Dermis blood vessel endothelial cell (primary cell): ENCODE measurements around the gene BIRC5. TPM values are rescaled to one million over a fixed set of nuclear protein-coding genes. Genes with fewer than 3 reads are reported as not detected.
A peak's percentile ranks its signal among the peaks of the same experiment; 100 is the strongest.
"Not testable (repeated sequence)": the region's sequence is repeated elsewhere in the genome, so short reads cannot be mapped to it uniquely, and the experiment has no call there.

Experiments
- DNase-seq: peaks from one replicate; pipeline ENCODE4 v3.0.0; 2010
- total RNA-seq: library from RNA; depleted of rRNA; stranded (reverse); fragments of >200 nt; gene quantifications from 2 replicates; pipeline ENCODE4 v1.2.3, GENCODE V29; 2014

Gene BIRC5
- total RNA-seq, 1 donor from 2014 or later: 23.5 TPM

DNA sequence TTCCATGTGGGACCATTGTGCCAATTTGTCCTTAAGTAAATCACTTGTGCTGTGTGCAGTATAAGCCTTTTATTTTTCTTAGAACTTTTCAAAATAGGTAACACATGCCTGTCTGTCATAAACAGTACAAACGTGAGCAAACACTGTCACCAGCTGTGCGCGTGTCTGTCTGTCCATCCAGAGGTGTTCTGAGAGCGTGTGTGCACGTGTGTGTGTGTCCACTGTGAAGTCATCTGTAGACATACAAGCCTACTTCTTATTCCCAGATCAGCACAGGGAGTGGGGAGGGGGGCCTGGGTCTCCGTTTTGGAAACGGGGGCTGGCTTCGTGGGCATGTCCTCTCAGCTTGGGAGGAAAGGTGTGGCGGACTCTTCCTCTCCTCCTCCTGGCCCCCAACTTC is 26.8 kb downstream of the BIRC5 start:
- no peak for DNase-seq

- DNase-seq: peak; percentile 65
Measured at GRCh38 chr17:78241277-78242023, 27.4 kb downstream of the BIRC5 start.

GRCh38 chr17:78242024-78242742 is 28.1 kb downstream of the BIRC5 start:
- no peak for DNase-seq

DNA sequence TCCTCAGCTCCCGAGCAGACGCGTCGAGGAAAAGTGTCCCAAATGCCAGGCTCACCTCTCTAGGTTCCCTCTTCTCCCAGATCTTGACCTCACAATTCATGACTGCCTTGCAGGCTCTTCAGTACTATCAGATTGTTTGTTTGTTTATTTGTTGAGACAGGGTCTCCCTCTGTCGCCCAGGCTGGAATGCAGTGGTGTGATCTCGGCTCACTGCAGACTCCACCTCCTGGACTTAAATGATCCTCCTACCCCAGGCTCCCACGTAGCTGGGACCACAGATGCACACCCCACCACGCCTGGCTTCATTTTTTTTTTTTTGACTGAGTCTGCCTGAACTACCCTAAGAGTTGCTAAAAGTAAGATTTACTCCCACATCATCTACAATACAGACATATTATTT is 33.3 kb downstream of the BIRC5 start:
- DNase-seq: no peak

DNA sequence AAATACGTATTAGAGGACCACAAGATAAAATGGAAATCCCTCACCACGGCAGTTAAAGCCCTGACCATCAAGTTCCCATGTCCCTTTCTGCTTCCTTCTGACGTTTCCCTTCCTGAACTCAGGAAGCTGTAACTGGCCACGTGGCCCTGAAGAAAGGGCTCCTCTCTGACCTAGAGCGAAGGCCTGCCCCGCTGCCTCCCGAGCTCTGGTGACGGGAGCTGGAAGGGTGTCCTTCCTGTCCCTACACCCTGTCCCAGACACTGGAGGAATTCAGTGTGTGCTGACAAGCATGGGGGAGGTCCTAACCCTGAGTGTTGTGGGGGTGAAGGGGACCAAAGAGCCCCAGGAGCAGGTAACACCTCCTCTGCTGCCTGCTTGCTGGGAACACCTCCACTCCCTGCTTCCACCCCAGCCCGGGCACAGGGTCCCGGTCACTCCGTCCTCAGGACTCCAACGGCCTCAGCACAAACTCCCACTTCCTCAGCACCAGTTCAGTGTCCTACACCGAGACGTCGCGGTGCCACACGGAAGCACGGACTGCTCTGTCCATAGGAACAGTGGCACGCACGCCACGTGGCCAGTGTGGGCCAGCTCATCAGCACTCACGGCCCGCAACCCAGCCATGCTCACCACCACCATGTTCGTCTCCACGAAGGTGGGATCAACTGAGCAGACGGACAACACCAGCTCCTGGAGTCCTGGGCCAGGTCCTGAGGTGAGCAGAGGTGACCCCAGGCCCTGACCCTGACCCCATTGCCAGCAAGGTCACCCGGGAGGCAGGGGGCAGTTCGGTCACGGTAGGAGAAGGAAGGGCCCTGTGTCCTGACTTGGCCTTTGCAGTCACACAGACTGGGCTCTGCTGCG is 34.2 kb downstream of the BIRC5 start:
- DNase-seq: peak; percentile 67

- DNase-seq: no peak
Measured at GRCh38 chr17:78249074-78249817, 35.2 kb downstream of the BIRC5 start.

DNA sequence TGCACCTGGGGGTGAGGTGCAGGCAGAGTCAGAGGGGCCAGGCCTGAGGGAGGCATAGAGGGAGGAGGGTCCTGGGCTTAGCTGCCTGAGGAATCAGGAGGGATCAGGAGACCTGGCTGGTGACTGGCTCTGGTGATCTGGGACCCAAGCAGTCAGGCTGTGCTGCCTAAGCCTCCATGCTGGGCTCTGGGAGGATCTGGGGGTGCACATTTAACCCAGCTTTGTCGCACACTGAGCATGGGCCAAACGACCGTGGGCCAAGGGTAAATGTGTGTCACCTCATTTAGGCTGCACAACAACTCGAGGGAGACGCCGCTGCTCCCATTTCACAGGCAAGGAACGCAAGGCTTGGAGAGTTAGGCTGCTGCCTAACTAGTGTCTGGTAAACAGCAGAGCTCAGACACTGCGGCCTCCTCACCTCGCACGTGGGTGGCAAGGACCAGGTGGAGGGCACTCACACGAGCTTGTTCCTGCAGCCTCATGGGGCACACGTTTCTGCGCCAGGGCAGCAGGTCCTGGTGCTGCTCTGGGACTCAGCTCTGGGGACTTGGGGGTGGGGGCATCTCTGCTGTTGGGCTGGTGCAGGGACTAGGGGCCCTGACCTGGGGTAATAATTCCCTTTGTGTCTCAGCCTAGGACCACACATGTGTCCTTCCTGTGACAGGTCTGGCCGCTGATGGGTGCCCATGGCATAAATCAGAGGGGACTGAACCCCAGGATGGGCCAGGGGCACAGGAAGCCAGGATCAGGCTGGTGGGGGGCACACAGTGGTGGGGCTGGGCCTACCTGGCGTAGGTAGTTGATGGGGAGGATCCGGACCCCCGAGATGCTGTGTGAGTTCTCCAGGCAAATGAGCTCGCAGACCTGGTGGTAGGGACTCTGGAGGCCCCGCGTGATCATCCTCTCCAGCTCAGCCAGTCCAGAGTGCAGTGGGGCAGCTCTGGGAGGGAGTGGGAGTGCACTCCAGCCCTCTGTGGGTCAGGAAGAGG is 36.1 kb downstream of the BIRC5 start:
- no peak for DNase-seq

DNA sequence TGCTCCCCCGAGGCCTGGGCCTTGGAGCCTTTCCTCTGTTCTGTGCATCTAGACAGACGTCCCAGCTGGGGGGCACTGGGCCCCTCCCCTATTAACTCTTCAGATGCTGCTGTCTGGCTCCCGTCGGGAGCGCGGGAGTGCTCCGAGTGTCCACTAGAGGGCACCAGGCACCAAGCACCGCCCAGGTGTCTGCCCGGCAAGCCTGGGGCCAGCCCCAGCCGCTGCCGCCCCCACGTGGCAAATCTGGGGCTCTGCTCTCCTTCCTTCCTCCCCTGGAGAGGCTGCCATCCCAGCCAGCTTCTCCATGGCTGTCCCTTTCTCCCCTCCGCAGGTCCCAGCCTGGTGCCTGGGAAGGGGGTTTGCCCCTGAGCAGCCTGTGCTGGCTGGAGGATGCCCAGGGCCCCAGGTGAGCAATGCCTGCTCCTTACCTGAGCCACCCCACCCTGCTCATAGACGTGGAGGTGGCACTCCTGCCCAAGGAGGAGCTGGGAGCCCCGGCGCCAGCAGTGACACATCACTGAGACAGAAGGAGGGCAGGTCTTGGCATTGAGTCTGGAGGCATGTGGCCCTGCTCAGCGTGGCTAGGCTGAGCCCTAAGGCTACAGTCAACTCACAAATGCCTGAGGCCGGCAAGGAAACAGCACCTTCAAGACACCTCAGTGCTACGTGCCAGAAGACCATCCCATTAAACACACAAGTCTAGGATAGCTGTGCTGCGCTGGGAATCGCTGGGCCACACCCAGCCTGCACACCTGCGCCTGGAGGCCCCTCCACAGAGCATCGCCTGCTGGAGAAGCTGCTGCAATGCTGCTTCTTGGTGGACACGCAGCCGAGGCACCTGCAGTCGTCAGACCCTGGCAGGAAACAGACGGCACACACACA is 37.1 kb downstream of the BIRC5 start:
- peak; percentile 92 for DNase-seq

DNA sequence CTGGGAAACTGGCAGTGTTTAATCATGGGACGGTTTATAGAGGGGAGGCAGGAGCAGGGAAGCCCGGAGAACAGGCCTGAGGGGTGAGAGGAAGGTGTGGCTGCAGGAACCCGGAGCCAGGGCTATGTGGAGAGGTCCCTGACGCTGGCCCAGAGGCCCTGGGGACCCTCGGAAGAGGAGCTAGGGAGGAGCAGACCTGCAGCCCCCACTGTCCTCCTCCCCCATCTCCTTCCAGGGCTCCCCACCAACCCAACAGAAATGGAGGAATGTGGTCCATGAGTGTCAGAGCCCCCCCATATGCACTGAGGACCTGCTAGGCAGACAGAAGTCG is 37.7 kb downstream of the BIRC5 start:
- DNase-seq: no peak

DNA sequence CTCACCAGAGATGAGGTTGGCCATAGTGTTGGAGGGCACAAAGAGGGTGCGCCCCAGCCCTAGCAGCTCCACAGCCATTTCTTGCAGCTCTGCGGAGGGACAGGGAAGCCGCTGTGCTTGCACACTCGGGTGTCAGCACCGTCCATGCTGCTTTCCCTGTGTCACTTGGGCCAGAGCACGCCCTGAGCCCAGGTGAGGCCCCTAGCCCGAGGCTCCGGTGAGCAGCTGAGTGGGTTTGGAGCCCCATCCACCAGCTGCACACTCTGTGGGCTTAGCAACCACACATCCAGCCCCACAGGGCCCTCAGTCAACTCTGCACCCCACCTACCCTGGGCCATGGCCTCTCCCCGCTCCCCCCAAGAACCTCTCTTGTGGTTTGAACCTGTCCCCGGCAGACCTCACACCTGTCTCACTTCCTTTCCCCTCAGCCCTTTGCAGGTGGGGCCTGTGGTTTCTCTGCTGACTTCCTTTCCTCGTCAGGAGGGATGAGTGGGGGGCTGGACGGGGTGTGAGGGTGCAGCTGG is 38.1 kb downstream of the BIRC5 start:
- no peak for DNase-seq

- no peak for DNase-seq
Measured at GRCh38 chr17:78252701-78253635, 38.9 kb downstream of the BIRC5 start.

DNA sequence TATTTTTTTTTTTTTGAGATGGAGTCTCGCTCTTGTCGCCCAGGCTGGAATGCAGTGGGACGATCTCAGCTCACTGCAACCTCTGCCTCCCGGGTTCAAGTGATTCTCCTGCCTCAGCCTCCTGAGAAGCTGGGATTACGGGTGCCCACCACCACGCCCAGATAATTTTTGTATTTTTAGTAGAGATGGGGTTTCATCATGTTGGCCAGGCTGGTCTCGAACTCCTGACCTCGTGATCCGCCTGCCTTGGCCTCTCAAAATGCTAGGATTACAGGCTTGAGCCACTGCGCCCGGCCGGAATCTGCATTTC is 39.5 kb downstream of the BIRC5 start:
- DNase-seq: not testable (repeated sequence)

GRCh38 chr17:78253946-78254672 is 40.1 kb downstream of the BIRC5 start:
- DNase-seq: peak; percentile 91

- no peak for DNase-seq
Measured at GRCh38 chr17:78255029-78255656, 41.1 kb downstream of the BIRC5 start.

DNA sequence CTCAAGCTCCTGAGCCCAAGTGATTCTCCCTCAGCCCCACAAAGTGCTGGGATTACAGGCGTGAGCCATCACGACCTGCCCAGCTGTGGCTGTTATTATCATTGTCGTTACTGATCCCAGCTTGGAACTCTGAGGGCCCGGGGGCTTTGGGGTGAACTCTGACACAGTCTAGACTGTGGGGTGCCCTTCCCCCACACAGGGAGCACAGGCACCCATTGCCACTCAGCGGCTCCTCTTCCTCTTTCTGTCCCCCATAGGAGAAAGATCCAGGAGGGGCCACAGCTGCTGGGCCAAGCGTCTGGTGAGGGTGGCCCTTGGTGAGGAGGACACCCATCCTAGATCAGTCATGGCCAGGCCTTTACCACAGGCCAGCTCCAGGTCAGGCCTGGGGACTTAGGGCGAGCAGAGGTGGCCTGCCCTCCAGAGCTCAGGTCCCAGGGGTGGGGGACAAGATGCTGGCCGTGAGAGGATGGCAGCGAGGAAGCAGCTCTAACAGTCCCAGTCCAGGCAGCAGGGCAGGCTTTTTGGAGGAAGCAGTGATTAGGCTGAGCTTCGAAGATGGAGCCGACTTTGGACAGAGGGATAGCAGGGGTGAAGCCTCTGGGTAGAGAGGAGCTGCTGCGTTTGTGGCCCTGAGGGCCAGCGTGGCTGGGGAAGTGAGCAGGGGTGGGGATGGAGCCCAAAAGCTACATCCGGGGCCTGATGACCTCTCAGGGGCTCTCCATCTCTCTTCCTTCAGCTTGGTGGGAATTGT is 42.1 kb downstream of the BIRC5 start:
- no peak for DNase-seq

GRCh38 chr17:78256707-78257591 is 42.9 kb downstream of the BIRC5 start:
- no peak for DNase-seq
